Amygdala (tissue), 56 donors: ENCODE data around the gene VKORC1.
A peak's percentile ranks its signal among the peaks of the same experiment; 100 is the strongest.
"Not testable (repeated sequence)": the region's sequence is repeated elsewhere in the genome, so short reads cannot be mapped to it uniquely, and the experiment has no call there.

Source experiments
- DNase-seq, 56 donors: peaks; one replicate each; lab custom pipeline; 2025; lab: John Stamatoyannopoulos, UW

Gene VKORC1

DNA sequence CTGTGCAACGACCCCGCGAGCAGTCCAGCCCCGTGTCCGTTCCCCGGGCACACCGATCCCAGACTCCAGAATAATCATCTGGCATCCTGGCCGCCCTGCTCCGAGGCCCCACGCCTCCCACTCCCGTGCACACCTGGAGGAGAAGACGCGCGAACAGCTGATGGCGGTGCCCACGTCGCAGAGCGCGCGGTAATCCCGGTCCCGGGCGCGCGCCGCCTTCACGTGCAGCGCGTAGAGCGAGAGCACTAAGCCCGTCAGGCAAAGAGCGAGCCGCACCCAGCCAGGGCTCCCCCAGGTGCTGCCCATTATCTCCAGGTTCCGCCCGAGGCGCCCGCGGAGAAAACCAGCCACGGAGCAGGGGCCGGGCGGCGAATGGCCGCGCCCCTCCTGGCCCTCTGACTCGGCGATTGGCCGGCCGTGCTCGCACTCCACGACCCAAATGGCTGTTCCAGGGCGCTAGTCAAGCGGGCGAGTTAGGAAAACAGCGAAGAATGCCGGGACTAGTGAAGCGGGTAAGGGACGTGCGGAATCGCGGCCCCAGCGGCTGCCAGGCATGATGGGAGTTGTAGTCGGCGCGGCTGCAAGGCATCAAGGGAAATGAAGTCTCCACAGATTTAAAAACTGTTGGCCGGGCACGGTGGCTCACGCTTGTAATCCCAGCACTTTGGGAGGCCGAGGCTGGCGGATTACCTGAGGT, at the start of gene VKORC1:
Gene VKORC1 (minus strand): TSS at position 374 of the 697 bp plus-strand sequence. CDS start 68 bp downstream, at position 306.
- DNase-seq, result peak in 55 of 56 donors; percentile 26 to 96 (median 89)

DNA sequence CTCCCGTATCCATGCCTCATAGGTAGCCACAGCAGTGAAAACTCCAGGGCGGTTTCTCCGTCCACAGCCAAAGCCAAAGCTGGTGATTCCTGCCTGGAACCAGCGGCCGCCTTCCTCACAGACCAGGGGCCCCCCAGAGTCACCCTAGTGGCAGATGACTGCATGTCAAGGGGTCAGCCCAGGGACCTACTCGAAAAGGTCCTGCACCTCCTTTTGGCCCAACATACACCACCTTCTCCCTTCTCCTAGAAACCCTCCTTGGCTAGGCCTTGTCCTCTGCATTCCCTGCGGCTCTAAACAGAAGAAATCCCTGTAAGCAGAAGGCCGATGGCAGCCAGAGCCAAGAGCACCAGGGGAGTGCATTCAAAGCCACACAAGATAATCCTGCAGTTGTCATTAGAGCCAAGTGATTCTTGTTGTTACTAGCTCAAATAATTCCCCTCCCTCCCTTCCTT, 49.1 kb upstream of the VKORC1 start:
- no peak for DNase-seq

DNA sequence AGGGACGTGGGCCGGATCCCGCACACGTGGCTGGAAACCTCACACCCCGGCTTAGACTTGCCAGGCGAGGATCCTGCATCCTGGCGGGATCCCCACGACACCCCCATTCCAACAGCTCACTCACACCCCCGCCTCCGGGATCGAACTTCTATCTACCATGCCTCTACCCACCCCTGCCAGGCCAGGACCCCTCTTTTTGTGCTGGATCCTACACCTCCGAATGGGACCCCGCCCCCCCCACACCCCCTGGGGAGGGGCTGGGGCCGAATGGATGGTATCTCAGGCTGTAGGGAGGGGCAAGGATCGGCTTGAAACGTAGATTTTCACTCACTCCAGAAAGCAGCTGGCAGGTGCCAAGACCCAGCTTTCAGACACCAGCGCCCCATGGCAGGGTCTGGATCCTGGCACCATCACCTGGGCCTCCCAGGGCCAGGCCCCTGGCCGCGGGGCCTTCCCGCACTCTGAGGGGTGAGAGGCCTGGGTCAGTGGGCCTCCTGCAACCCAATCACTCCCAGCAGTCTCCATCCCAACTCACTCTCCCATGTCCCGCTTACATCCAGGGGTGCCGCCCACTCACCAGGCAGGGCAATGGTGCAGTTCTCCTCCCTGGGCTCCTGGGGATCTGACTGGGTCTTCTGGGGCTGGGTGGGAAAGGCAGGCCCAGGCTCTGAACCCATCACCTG, 48.6 kb upstream of the VKORC1 start:
- DNase-seq, result no peak

DNA sequence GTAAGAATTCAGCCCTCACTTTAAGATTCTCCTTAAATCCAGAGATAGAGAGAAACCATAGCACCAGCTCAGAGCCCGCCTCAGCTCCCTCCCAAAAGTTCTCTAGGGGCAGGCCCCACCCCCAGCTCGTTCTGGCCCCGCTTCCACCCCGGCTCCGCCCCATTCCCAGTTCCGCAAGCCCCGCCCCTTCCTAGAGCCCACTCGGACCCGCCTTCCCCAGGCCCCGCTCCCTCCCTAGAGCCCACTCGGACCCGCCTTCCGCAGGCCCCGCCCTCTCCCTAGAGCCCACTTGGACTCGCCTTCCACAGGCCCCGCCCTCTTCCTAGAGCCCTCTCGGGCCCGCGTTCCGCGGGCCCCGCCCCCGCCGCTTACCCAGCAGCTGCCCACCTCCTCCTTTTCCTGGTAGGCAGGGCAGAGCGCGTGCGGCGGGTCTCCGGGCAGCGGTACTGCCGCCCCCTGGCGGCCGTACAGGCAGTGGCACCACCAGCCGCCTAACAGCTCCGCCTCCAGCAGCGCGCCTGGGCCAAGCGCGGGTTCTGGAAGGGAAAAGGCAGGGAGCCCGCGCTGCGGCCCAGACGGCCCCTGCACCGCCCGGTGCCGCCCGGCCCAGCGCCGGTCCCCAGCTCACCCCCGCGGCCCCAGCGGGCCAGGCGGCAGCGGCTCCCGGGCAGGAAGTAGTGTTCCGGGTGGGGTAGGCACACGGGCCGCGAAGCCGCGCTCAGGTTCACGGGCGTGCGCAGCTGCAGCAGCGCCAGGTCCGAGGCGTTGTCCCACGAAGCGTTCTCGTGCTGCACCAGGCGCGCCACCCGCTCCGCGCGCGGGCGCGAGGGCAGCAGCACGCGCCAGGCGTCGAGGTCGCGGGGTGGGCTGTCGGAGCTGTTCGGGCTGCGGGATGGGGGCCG, 47.8 kb upstream of the VKORC1 start:
- DNase-seq, result peak; percentile 41 to 99 (median 96)

DNA sequence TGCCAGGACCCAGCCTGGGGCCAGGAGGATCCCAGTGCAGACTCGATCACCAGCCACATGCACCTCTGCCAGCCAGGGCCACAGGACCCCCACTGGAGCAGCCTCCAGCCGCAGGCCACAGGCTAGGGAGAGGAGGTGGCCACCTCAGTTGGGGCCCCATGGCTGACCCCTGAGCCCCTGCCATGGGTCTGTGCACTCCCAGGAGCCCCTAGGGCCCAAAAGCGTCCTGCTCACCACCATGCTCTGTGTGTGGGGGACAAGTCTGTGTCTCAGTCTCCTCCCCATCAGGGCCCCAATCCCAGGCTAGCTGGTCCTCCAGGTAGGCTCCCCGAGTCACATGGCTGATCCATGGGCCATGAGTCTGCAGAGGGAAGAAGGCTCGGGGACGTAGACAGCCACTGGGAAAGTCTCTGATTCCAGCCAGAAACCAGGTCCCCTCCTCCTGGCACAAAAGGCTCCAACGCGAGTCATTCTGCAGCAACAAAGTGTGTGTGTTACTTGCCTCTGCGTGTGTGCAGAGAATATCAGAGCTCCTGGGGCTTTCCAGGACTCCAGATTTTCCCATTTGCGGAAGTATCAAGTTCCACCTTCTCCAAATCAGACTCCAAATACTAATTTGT, 47.0 kb upstream of the VKORC1 start:
- DNase-seq, result peak in 13 of 56 donors; percentile 23 to 61 (median 49)

DNA sequence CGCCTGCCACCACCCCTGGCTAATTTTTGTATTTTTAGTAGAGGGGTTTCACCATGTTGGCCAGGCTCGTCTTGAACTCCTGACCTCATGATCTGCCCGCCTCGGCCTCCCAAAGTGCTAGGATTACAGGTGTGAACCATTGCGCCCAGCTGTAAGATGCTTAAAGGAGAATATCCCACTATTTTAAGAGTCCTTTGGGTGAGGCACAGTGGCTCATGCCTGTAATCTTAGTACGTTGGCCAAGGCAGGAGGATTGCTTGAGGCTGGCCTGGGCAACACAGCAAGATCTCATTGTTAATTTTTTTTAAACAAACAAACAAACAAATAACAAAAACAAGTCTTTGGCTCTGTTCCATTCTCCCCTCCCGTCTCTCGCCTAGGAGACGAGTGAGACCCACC, 46.5 kb upstream of the VKORC1 start:
- not testable (repeated sequence) for DNase-seq

DNA sequence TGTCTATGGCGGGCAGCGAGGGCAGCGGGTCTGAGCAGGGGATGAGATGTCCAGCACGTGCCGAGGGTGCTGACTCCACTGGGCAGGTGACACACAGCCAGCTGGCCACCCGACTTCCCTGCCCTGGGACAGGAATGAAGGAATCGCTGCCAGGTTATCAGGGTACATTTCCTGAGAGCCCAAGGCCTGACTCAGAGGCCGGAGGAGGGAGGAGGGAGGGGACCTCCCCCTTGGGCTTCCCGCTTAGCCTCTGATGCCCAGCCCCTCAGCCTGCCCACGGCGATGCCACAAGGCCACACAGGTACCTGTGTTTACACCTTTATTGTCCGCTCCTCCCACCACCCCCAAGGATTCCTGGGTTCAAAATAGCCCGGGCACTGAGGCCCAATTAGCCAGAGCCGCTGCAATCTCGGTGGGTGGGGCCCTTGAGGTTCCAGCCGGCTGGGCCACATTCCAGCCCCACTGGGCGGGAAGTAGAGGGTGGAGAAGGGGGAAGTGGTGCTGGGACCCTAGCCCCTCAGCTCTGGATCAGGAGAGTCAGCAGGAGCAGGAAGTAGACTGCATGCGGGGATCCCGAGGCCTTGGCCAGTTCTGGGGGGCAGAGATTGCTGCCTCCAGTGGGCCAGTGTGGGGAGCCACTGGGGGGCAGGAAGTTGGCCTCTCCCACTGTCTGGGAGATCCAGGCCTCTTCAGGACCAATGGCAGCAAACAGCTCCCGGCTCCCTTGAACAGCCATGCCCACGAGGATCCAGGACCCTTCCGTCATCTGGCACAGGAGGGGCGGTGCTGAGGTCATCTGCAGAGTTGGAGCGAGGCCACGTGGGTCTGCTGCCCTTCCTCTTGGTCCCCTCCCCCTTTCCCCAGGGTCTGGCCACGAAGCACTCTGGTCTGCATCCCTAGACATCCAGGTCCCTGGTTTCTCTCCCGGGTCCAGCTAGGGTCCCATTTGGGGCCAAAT, 44.3 kb upstream of the VKORC1 start:
- DNase-seq, result no peak

DNA sequence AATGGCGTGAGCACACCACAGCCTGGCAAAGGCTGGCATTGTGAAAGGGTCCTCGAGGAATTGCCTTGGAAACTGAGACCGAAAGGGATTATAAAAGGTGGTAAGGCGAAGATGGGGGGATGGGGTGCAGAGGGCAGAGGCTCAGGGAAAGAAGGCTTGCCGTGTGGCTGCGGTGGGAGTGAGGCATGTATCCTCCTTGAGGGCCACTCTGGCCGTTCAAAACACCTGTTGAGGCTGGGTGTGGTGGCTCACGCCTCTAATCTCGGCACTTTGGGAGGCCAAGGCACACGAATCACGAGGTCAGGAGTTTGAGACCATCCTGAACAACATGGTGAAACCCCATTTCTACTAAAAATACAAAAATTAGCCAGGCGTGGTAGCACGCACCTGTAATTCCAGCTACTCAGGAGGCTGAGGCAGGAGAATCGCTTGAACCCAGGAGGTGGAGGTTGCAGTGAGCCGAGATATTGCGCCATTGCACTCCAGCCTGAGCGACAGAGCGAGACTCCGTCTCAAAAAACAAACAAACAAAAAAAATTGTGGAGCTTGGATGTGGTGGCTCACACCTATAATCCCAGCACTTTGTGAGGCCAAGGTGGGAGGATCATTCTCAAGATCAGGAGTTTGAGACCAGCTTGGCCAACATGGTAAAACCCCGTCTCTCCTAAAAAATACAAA, 42.4 kb upstream of the VKORC1 start:
- not testable (repeated sequence) for DNase-seq

DNA sequence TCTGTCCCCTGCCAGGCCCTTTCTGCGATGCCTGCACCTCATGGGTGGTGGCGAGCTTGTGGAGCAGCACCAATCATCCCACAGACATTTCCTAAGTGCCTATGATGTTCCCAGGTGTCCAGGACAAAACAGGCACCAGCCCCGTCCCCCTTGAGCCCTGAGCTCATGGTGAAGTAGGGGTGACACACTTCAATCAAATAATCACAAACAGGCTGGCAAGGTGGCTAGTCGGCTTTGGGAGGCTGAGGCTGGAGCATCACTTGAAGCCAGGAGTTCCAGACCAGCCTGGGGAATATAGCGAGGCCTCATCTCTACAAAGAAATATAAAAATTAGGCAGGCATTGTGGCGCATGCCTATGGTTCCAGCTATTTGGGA, 41.7 kb upstream of the VKORC1 start:
- DNase-seq, result no peak

DNA sequence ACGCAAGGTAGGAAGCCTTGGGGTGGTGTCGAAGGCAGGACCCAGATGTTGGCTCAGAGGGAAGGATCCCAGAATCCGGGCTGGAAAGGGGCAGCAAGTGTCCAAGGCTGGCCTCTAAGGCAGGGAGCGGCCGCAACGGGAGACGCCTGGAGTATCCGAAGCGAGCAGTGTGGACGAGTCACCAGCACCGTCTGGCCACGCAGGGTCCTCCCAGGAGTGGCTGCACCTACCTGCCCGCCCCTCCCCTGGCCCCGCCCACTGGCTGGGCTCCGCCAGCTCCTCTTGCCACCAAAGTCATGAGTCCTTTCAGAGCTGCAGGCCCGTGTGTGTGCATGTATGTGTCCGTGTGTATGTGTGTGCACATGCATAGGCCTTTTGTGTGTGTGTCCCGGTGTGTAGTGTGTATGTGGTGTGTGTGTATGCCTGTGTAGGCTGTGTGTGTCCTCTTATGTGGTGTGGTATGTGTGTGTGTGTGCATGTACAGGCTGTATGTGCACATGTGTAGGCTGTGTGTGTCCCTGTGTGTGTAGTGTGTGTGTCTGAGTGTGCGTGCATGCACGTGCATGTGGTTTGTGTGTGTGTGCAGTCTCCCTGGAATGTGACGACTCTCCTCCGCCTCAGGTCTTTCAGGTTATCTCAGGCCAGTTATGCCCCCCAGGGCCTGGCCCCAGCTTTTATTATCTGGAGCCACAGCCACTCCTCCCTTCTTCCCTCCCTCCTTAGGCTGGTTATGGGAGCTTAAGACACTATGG, 41.1 kb upstream of the VKORC1 start, which contains the start of gene PRSS8:
Gene PRSS8 (minus strand): TSS at position 193 of the 752 bp plus-strand sequence. CDS start 229 bp downstream, outside the sequence.
- no peak for DNase-seq

DNA sequence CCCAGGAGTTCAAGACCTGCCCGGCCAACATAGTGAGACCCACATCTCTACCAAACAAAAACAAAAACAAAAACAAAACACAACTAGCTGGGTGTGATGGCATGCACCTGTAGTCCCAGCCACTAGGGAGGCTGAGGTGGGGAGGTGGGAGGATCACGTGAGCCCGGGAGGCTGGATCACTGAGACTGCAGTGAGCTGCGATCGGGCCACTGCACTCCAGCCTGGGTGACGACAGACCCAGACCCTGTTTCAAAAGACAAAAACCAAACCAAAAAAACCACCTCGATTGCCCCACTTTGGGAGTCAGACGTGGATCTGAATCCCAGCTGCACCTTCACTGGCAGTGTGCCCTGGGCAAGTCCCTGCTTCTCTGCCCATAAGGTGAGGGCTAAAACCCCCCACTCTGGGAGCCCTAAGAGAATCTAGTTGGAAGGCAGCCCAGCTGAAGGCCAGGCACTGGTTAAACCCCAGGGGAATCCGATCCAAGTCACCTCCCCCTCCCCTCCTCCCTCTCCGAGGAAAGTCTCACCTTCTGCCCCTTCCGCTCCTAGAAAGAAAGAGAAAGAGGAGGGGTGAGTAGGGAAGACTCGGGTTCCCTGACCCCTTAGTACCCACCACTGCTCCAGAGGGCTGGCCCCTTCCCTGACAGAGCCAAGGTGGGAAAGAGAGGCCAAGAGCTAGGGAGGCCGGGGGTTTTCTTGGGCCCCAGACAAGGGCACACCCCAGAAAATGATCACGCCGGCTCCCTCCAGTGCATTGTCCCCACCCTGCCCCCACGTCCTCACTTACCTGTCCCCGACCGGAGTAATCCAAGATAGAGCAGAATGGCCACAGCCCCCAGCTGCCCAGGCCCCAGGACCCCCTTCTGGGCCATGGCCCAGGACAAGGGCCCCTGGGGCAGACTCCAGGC, 40.3 kb upstream of the VKORC1 start:
- no peak for DNase-seq

DNA sequence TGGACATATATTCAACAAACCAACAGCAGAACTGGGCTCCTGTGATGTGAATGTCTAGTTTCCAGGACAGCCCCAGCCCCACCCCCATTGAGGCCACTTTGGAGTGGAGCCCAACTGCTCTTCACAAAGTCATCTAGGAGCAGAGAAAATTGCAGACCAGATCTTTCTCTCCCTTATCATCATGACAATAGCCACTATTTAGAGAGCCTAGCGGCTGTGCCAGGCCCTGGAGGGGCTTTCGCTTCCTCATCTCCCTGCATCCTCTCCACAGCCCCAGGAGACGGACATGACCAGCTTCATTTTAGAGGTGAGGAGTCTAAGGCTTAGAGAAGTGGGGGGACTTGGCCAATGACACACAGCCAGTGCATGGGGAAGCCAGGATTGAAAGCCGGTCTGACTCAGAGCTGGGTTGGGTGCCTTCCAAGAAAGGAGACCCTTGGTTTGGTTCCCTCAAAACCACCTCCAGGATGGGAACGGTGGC, 39.5 kb upstream of the VKORC1 start:
- DNase-seq, result peak in 2 of 56 donors; percentile 21 to 23

DNA sequence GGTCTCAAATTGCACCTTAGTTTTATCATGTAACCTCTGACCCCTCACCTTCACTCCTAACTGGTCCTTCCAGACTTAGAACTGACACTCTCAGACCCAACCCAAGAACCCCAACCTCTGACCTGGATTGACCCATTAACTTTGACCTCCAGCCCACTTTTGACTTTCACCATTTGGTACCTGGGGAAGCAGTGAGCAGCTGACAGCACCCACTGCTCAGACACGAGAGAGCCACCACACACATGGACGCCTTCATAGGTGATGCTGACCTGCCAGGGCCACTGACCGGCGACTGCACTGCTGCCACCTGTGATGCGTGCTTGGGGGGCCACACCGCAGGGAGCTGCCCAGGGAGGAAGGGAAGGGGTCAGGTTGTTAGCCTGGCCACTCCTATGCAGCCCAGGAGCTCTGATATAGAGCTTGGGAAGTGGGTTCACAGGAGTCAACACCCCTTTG, 38.5 kb upstream of the VKORC1 start:
- DNase-seq, result no peak

DNA sequence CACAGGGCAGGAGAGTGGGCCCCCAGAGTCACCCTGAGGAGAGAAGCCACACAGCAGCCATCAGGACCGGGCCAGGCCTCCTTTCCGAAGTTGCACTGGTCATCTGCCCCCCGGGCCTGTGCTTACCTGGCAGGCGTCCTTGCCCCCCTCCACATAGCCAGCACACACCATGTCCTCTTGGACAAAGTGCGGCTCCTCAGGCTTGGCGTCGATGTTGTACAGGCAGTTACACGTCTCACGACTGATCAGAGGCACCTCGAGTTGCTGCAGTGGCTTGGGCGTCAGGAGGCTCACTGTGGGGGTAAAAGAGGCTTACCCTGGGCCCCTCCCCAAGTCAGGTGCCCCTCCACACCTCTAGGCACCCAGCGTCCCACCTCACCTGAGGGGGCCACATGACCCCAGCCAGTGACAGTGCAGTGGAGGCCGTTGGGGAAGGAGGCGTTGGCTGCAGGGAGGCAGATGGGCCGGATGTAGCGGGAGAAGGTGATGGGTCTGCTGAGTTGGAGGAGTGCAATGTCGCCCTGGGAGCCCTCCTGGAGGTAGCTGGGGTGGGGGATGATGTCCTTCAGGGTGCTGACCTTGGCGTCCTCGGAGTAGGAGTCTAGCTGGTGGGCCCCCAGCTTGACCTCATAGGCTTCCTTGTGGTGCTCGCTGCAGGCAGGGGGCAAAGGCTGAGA, 37.8 kb upstream of the VKORC1 start:
- no peak for DNase-seq

DNA sequence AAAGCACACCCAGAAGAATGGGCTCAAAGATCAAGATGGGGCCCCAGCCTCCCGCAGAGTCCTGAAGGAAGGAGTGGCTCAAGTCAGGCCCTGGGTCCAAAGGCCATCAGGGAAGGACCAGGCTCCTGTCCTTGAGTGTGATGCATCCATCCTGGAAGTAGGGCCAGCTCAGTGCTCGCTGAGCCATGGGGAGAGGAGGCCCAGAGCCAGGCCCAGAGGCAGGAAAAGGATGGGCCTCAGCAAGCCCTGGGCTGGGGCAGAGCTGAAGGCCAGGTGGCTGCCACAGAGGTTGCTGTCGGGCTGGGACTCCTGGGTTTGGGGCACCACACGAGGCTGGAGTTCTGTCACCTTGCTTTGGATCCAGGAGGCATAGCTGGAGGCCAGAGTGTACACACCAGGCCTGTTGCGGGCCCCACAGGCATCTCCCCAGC, 37.3 kb upstream of the VKORC1 start:
- no peak for DNase-seq

DNA sequence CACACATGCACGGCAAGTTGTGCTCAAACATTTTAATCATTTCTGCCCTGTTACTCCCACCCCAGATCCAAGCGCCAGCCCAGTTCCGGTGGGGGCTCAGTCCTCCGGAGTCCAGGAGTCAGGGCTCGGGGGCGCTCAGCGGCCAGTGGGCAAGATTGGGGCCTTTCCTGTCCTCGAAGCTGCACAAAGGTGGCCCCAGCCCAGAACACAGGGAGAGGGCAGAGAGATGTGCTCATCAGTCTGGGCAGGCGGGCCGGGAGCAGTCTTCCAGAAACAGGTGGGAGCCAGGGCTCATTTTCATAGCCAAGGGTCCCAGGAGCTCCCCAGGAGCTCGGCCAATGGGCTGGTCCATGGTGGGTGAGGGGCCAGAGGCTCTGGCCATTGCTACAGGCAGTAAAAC, 36.8 kb upstream of the VKORC1 start:
- no peak for DNase-seq
